Forelimb muscle (tissue), 1 donor: Measurements from ENCODE around the gene SLC66A3. TPM values are rescaled to one million over a fixed set of nuclear protein-coding genes. Genes with fewer than 3 reads are reported as not detected.

Source experiments
- DNase-seq: peaks from one replicate; pipeline ENCODE4 v3.0.0-alpha.2; 2013; ENCODE audit warnings: low read depth
- polyA plus RNA-seq: library from polyadenylated mRNA; unstranded; fragments of 120-200 nt; gene quantifications from one replicate; pipeline ENCODE4 v1.2.1, GENCODE V29; 2013; ENCODE audit not compliant: insufficient read length

Gene SLC66A3
- 10.6 TPM for polyA plus RNA-seq

DNA sequence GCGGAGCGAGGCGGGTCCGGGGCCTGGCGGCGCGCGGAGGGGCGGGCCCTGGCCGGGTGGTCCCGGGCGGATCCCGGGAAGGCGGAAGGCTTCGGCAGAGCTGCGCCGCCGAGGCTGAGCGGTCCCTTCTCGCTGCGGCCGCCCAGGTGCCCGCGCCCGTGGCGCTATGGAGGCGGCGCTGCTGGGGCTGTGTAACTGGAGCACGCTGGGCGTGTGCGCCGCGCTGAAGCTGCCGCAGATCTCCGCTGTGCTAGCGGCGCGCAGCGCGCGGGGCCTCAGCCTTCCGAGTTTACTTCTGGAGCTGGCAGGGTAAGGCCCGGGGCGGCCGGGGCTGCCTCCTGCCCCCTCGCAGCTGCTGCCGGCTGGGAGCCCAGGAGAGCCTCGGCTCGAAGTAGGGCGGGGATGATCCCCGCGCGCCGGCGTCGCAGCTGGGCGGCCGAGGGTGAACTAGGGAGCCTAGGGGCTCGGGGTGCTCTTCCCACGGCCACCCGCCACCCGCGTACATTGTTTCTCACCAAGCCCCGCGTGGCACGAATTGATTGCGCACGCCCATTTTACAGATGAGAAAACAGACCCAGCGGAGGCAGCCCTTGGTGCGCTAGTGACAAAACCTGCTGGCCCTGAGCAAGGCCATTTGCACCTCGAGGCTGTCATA lies at the start of gene SLC66A3:
TSS of gene SLC66A3 (plus strand) at position 87 of the 655 bp plus-strand sequence. CDS start at position 167, 80 bp downstream.
- DNase-seq: peak; percentile 43

DNA sequence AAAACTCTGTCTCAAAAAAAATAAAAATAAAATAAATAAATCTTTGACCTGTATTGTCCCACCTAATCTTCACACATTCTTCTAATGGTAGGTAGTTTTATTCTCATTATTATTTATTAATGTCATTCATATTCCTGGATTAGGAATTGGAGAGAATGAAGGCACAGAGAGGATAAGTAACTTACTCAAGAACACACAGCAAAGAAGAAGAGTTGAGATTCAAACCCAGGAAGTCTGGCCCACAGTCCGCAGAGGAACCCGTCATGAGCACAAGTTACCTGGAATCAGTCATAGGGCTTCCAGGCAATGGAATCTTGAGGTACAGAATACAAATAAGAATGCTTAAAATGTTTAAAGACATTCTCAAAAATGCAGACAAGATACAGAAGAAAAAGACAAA lies 46.3 kb upstream of the SLC66A3 start:
- no peak for DNase-seq

DNA sequence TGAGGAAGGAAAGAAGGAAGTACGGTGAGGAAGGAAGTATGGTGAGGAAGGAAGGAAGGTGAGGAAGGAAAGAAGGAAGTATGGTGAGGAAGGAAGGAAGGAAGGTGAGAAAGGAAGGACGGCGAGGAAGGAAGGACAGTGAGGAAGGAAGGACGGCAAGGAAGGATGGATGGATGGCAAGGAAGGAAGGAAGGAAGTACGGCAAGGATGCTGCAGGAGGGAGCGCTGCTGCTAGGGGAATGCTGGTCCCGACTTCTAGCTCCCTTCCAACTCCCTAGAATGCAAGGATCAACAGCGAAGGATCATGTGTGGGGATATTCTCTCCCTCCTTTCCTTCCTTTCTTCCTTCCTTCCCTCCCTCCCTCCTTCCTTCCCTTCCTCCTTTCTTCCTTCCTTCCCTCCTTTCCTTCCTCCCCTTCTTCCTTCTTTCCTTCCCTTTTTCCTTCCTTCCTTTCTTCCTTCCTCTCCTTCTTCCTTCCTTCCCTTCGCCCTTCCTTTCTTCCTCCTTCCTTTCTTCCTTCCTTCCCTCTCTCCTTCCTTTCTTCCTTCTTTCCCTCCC lies 42.3 kb upstream of the SLC66A3 start:
- no peak for DNase-seq

DNA sequence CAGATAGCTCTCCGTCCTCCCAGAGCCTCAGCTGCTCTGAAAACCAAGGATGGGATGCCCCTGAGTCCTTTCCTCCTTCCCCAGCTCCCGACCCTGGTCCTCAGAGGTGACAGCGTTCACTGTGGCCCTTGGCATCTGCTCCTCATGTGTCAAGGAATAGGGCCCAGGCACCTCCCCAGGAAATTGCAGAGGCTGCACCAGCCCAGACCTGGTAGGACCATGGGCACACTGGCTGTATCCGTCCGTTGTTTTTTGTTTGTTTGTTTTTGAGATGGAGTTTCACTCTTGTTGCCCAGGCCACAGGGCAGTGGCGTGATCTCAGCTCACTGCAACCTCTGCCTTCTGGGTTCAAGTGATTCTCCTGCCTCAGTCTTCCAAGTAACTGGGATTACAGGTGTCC lies 37.5 kb upstream of the SLC66A3 start:
- no peak for DNase-seq

- no peak for DNase-seq
Observed at GRCh38 chr2:11118761-11119160, 36.5 kb upstream of the SLC66A3 start.

- no peak for DNase-seq
Observed at GRCh38 chr2:11121099-11121822, 34.0 kb upstream of the SLC66A3 start.

GRCh38 chr2:11121823-11122155 lies 33.5 kb upstream of the SLC66A3 start:
- no peak for DNase-seq

GRCh38 chr2:11122380-11122779 lies 32.9 kb upstream of the SLC66A3 start:
- no peak for DNase-seq

- no peak for DNase-seq
Observed at GRCh38 chr2:11123001-11123809, 32.1 kb upstream of the SLC66A3 start.

DNA sequence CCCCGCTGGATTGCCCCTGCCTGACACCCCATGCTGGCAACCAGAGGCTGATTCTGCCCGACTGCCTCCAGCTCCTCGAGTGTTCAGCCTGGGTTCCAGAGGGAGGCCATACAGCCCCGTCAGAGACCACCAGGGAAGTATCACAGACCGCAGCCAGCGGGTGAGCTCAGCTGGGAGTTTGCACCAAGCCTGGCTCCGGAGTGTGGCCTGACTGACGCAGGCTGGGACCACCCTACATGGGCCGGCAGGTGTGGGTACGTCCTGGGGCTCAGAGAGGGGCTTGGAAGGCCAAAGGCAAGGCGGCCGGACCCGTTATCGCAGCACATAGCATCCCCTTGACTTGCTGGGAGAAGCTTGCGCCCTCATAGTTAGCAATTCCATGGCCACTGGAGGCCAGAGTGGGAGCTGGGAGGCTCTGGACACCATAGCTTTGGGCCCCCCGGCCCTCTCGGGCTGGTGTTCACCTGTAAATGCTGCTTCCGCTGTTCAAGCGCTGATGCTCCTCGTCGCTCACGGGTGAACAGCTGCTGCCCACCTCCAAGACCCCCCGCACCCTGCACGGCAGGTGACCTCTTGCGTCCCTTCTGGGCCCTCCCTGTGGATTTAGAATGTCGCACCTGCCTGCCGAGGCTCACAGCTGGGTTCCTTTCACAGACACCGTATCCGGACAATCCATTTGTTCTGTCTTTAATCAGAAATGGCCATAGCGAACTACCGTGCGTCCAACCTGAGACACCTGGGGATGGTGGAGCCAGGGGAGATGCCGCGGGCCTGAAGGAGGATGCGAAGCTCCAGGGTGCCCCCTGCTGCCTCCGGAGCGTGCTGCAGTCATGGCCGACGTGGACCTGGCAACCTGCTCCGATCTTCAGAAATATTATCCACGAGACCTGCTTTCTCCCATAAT lies 31.2 kb upstream of the SLC66A3 start:
- DNase-seq: no peak

DNA sequence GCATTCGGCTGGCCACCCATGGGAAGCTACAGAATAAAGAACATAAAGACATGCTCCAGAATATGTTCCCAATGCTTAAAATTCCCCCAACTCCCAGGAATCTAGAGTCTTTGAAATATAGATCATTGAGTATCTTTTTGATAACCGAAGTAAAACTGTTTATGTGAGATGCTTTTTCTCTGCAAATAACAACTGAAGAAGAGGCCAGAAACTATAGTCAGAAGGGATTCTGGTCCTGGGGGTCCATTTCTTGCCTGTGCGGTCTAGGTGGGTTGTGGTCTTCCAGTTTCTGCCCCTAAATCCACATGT lies 30.6 kb upstream of the SLC66A3 start:
- DNase-seq: no peak

DNA sequence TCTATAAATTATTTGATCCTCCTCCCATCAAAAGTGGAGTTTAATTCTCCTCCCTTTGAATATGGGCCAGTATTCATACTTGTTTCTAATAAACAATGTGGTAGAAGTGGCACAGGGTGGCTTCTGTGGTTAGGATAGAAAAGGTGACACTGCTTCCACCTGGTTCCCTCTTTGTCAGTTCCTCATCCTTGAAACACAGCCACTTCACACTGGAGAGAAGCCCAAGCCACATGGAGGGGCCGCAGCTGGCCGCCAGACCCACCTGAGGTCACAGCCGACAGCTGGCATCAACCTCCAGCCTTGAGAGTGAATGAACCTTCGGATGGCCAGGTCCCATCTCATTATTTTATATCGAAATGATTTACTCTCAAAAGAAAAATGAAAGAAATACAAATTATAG lies 27.5 kb upstream of the SLC66A3 start:
- no peak for DNase-seq

DNA sequence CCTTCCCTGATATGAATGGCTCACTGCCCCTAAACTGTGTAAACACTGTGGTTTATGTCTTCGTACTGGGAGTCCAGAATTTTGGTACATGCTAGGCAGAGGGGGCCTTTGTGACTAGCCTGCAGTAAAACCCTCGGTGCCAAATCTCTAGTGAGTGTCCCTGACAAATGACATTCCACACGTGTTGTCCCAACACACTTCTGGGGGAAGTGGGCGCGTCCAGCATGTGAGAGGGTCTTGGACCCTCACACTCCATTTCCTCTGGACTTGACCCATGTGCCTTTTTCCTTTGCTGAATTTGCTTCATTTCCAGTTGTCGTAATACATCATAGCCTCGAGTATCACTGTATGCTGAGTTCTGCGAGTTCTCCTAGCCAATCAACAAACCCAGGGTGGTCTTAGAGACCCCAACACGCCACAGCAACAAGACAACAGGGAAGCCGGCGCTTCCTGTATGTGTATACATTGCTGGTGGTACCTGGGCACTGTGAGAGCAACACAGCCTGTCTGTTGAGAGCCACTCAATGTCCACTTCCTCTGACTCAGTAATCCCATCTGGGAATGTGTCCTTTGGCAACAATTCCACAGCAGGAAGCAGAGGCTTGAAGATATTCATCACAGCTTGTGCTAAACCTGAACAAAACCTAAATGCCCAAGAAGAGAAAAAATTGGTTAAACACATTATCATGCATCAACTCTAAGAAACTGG lies 26.9 kb upstream of the SLC66A3 start:
- no peak for DNase-seq

- DNase-seq: no peak
Observed at GRCh38 chr2:11129598-11130449, 25.4 kb upstream of the SLC66A3 start.

- DNase-seq: no peak
Observed at GRCh38 chr2:11131166-11131920, 23.9 kb upstream of the SLC66A3 start.

- DNase-seq: no peak
Observed at GRCh38 chr2:11132036-11132671, 23.1 kb upstream of the SLC66A3 start.

DNA sequence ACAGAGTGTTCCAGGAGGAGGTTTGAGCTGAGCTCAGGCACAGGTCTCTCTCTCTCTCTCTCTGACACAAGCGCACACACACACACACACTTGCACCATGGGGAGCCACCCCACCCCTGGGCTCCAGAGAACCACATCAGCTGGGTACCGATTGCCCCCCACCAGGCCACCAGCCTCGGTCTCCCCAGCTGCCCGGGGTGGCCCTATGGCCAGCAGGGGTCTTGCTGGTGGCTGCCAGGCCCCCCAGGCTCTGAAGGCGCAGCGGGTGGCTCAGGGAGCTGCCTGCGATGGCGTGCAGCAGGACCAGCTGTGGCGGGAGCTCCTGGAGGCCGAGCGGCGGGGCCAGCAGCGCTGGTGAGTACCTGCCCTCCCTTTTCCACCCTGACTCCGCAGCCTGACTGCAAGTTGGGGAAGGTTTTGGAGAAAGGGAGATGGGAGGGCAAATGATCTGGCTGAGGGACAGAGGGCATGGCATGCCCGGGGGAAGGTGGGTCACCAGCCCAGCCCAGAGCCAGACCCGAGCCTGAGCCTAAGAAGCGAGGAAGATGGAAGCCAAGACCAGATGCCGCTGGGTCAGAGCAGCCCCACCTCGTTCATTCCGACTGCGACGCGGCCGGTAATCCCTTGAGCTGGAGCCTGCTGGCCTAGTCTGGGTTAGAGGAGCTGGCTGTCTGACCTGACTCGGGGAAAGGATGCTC lies 21.9 kb upstream of the SLC66A3 start:
- DNase-seq: no peak

DNA sequence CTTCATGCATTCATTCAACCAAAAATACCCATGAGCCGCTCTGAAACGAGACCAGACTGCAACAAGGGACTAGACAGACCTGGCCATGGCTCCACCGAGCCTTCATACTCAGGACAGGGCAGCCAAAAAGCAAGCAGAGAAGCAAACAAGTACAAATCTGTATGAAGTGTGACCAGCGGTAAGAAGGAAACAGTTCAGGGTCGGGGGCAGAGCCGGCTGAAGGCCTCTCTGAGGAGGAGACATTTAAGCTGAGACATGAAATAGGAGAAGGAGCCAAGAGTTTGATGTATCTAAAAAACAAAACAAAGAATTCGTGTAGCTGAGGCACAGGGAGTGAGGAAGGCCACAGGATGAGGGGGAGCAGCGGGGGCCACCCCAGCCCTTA lies 21.3 kb upstream of the SLC66A3 start:
- DNase-seq: no peak
